ENCODE results near the gene PTPN14. TPM values are rescaled to one million over a fixed set of nuclear protein-coding genes. Genes with fewer than 3 reads are reported as not detected.

The PTPN14 gene
- polyA plus RNA-seq, 1 donor from 2014 or later = 0.07 TPM

GRCh38 chr1:214445199-214445598, 106.2 kb downstream of the PTPN14 start:
- H3F3A ChIP-seq (ENCODE audit: insufficient read depth, low read length, poor library complexity, severe bottlenecking) = no peaks in the 10 kb centered on the region
- no peaks in the 10 kb centered on the region for H4K20me1 ChIP-seq (ENCODE audit: insufficient read depth)
- H3K36me3 ChIP-seq (ENCODE audit: insufficient read depth, low read length) = no peaks in the 10 kb centered on the region
- no peaks in the 10 kb centered on the region for H3K27me3 ChIP-seq (ENCODE audit: insufficient read depth, low read depth, low read length)
- no peaks in the 10 kb centered on the region for H3K9me2 ChIP-seq (ENCODE audit: insufficient read depth, low read length)
- no peak overlapping the region for H3K27ac ChIP-seq (ENCODE audit: low read length)
- no peaks in the 10 kb centered on the region for H3K79me2 ChIP-seq (replicated peaks; ENCODE audit: insufficient read depth, low read length)
- H3K9ac ChIP-seq (ENCODE audit: low read length) = no peak overlapping the region
- no peaks in the 10 kb centered on the region for H3K9me3 ChIP-seq (ENCODE audit: low read length)
- no peak overlapping the region for H3K4me2 ChIP-seq (ENCODE audit: low read length)
- no peak overlapping the region for H2AFZ ChIP-seq (ENCODE audit: low read depth, low read length)
- no peak overlapping the region for H3K4me3 ChIP-seq (ENCODE audit: low read length)
- TF ChIP-seq EP300 (conservative IDR thresholded peaks at IDR 0.05; ENCODE audit: poor library complexity, severe bottlenecking) (no peak), SMC3 (conservative IDR thresholded peaks at IDR 0.05; ENCODE audit: poor library complexity) (no peak), REST (IDR thresholded peaks at IDR 0.05; ENCODE audit: borderline replicate concordance) (no peak), RAD21 (conservative IDR thresholded peaks at IDR 0.05) (no peak), POLR2AphosphoS5 (IDR thresholded peaks at IDR 0.05) (no peak)

GRCh38 chr1:214444182-214444939, 107.0 kb downstream of the PTPN14 start:
- H3K36me3 ChIP-seq (ENCODE audit: insufficient read depth, low read length) = no peaks in the 10 kb centered on the region
- H3K4me3 ChIP-seq (ENCODE audit: low read length) = no peak overlapping the region
- H3K9me3 ChIP-seq (ENCODE audit: low read length) = no peaks in the 10 kb centered on the region
- no peaks in the 10 kb centered on the region for H3K79me2 ChIP-seq (replicated peaks; ENCODE audit: insufficient read depth, low read length)
- H3K9ac ChIP-seq (ENCODE audit: low read length) = no peak overlapping the region
- H2AFZ ChIP-seq (ENCODE audit: low read depth, low read length) = no peak overlapping the region
- H3K27me3 ChIP-seq (ENCODE audit: insufficient read depth, low read depth, low read length) = no peaks in the 10 kb centered on the region
- TF ChIP-seq RAD21 (conservative IDR thresholded peaks at IDR 0.05) = no peak
- TF ChIP-seq CTCF (IDR thresholded peaks at IDR 0.05; ENCODE audit: poor library complexity, severe bottlenecking) = no peak
- TF ChIP-seq TAF1 (IDR thresholded peaks at IDR 0.05; ENCODE audit: low read depth) = no peak
- TF ChIP-seq EP300 (conservative IDR thresholded peaks at IDR 0.05; ENCODE audit: poor library complexity, severe bottlenecking) = no peak
- no peak for TF ChIP-seq MXI1 (conservative IDR thresholded peaks at IDR 0.05; ENCODE audit: poor library complexity, severe bottlenecking)
- TF ChIP-seq EZH2 (IDR thresholded peaks at IDR 0.05; ENCODE audit: borderline replicate concordance, insufficient read depth, low read length, poor library complexity, severe bottlenecking) = no peak
- no peak for TF ChIP-seq POLR2AphosphoS5 (IDR thresholded peaks at IDR 0.05)
- TF ChIP-seq REST (IDR thresholded peaks at IDR 0.05; ENCODE audit: borderline replicate concordance) = no peak
- H4K20me1 ChIP-seq (ENCODE audit: insufficient read depth) = no peaks in the 10 kb centered on the region
- H3K27ac ChIP-seq (ENCODE audit: low read length) = no peak overlapping the region
- H3K9me2 ChIP-seq (ENCODE audit: insufficient read depth, low read length) = no peaks in the 10 kb centered on the region
- H3F3A ChIP-seq (ENCODE audit: insufficient read depth, low read length, poor library complexity, severe bottlenecking) = no peaks in the 10 kb centered on the region
- H3K4me2 ChIP-seq (ENCODE audit: low read length) = no peak overlapping the region

All from neural cell (in vitro differentiated cells).